NCI-H146 (cell line): ENCODE data around the gene SNRPE.

Experiments
- DNase-seq: peaks from one replicate; lab custom pipeline; 2025; lab: John Stamatoyannopoulos, UW

The SNRPE gene

GRCh38 chr1:203880606-203881005 lies 19.2 kb downstream of the SNRPE start:
- DNase-seq: no peak

GRCh38 chr1:203888807-203889251 lies 27.4 kb downstream of the SNRPE start:
- no peak for DNase-seq

- no peak for DNase-seq
These were observed 30.6 kb downstream of the SNRPE start for GRCh38 chr1:203891950-203892349.

GRCh38 chr1:203898458-203899352 lies 37.3 kb downstream of the SNRPE start:
- no peak for DNase-seq

- DNase-seq: no peak
These were observed 37.9 kb downstream of the SNRPE start for GRCh38 chr1:203899353-203899716.

GRCh38 chr1:203899869-203900714 lies 38.7 kb downstream of the SNRPE start:
- no peak for DNase-seq

- DNase-seq: no peak
These were observed 40.2 kb downstream of the SNRPE start for GRCh38 chr1:203901581-203901980.

- DNase-seq: no peak
These were observed 43.9 kb downstream of the SNRPE start for GRCh38 chr1:203905275-203905674.

GRCh38 chr1:203906932-203907331 lies 45.5 kb downstream of the SNRPE start:
- no peak for DNase-seq

- no peak for DNase-seq
These were observed 46.5 kb downstream of the SNRPE start for GRCh38 chr1:203907901-203908300.

- no peak for DNase-seq
These were observed 50.4 kb downstream of the SNRPE start for GRCh38 chr1:203911806-203912205.

GRCh38 chr1:203913073-203913521 lies 51.7 kb downstream of the SNRPE start:
- DNase-seq: no peak

GRCh38 chr1:203914292-203914691 lies 52.9 kb downstream of the SNRPE start:
- DNase-seq: no peak

GRCh38 chr1:203915811-203916210 lies 54.4 kb downstream of the SNRPE start:
- DNase-seq: no peak

GRCh38 chr1:203916756-203917155 lies 55.4 kb downstream of the SNRPE start:
- DNase-seq: no peak
